Spleen (tissue), 7 donors: Measurements from ENCODE around the gene WDR90.

Experiments used
- POLR2A ChIP-seq, 3 donors: fragments of 450-650 bp; IDR thresholded peaks; one replicate each; pipeline ENCODE4 v1.5.1; 2017; ENCODE audit warnings: antibody characterized with exemption in 3 of 3, mild to moderate bottlenecking in 1 of 3
- TF ChIP-seq, protein P1 (sequence below), 11 experiments: fragments of 200-600 bp in 7 of 11; fragments of 450-650 bp in 4 of 11; sonication (generic) in 4 of 11; IDR thresholded peaks in 8 of 11; conservative IDR thresholded peaks in 3 of 11; 1 replicate in 7 of 11; 2 replicates in 4 of 11; pipeline versions ENCODE4 v1.4.0 to v1.8.0; 2016 to 2021; ENCODE audit warnings: antibody characterized with exemption in 11 of 11, inconsistent platforms in 4 of 11, mild to moderate bottlenecking in 1 of 11
- donor health status: DM: no; HTN: no; CAD: no; lungs with moderate emphysema.
- donor health status: DM: no; HTN: no; CAD: no.
- donor health status: DM: no; HTN: no; CAD: no.

DNA sequence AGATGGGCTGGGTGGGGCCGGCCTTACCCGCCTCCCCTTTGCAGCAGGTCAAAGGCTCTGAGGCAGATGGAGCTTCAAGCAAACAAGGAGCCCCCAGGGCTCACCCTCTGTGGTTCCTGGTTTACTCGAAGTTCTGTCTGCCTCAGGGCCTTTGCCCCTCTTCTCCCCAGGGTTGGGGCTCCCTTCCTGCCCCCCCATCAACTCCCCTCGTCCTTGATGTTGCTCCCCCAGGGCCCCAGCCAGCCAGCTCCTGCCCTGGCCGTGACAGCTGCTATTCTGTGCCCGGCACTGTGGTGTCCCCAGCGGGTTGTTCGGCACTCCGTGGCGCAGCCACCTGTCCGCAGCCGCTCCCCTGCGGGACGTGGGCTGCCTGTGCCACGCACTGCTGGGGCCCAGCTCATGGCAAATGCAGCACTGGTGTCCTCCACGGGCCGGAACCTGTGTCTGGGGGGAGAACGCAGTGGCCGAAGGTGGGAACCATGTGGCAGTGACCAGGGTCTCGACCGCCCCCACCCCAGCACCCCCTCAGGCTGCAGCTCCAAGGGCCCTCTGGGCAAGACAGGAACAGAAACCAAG, 61.4 kb downstream of the WDR90 start:
- TF ChIP-seq, protein P1, sequence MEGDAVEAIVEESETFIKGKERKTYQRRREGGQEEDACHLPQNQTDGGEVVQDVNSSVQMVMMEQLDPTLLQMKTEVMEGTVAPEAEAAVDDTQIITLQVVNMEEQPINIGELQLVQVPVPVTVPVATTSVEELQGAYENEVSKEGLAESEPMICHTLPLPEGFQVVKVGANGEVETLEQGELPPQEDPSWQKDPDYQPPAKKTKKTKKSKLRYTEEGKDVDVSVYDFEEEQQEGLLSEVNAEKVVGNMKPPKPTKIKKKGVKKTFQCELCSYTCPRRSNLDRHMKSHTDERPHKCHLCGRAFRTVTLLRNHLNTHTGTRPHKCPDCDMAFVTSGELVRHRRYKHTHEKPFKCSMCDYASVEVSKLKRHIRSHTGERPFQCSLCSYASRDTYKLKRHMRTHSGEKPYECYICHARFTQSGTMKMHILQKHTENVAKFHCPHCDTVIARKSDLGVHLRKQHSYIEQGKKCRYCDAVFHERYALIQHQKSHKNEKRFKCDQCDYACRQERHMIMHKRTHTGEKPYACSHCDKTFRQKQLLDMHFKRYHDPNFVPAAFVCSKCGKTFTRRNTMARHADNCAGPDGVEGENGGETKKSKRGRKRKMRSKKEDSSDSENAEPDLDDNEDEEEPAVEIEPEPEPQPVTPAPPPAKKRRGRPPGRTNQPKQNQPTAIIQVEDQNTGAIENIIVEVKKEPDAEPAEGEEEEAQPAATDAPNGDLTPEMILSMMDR (IDR thresholded peaks at IDR 0.05 in 8 of 11, conservative IDR thresholded peaks at IDR 0.05 in 3 of 11) = no peak
- no peak for TF ChIP-seq POLR2A (IDR thresholded peaks at IDR 0.05)
